ENCODE data around the gene TAF1B.
"Not testable (repeated sequence)": the region's sequence is repeated elsewhere in the genome, so short reads cannot be mapped to it uniquely, and the experiment has no call there.

Gene TAF1B

DNA sequence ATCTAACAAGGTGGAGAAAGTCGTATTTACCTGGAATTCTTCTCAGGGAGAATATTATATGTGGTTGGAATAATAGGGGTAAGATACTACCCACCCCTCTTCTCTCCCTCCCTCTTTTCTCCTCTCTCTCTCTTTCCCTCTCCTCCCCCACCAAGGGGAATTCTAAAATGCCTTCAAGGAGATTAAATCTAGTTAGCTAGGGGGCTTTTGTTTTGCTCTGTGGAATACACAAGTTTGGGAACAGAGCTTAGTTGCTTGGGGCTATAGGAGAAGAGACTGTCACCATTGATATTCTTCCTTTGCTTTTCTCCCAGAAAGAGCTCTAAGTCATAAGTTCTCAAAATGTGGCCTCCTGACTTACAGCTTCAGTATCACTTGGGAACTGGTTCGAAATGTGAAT is 34.5 kb downstream of the TAF1B start:
- FAIRE-seq = no peak
- DNase-seq (ENCODE audit: insufficient read length, low spot score) = no peak

DNA sequence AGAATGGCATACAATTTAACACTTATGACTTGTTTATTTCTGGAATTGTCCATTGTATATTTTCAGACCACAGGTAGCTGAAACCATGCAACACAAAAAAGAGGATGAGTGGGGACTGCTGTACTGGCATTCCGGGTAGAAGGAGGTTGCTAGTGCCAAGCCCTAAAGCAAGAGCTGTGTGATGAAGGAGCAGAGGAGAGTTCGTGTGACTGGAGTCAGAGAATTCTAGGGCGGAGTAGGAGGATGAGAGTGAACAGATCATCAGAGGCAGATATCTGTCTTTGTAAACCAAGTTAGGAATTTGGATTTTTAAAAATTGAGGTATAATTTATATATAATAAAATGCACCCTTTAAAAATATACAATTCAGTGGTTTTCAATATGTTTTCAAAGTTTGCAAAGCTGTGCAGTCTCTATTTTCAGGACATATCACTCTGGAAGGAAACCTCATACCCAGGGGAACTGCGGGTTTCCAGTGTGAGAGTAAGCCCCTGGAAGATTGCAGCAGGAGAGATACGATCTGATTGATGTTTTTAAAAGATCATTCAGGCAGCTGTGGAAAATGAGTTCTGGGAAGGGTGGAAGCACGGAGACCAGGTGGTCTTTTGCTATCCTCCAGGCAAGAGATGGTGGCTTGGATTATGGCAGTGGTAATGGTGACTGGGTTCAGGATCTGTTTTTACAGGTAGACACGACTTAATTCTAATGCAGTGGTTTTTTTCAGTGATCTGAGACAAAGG is 36.4 kb downstream of the TAF1B start:
- DNase-seq (ENCODE audit: insufficient read length, low spot score) = no peak
- no peak for FAIRE-seq

DNA sequence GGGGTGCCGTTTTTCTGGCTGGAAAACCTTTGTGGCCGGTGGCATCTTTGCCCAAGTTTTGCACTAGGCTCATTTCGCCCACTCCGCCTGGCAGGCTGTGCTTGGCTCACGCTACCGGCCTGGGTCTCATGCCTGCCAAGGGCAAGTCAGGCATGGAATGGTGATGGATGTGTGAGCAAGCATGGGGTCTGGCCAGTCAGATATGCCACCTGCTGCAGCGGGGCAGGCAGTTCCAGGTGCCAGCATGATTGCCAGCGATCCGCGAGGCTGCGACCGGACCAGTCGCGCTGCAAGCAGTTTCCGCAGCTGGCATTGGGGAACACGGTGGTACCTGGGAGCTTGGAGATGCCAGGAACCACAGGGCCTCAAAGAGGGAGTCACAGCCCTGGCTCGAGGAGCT is 40.6 kb downstream of the TAF1B start:
- DNase-seq (ENCODE audit: insufficient read length, low spot score) = no peak
- no peak for FAIRE-seq

DNA sequence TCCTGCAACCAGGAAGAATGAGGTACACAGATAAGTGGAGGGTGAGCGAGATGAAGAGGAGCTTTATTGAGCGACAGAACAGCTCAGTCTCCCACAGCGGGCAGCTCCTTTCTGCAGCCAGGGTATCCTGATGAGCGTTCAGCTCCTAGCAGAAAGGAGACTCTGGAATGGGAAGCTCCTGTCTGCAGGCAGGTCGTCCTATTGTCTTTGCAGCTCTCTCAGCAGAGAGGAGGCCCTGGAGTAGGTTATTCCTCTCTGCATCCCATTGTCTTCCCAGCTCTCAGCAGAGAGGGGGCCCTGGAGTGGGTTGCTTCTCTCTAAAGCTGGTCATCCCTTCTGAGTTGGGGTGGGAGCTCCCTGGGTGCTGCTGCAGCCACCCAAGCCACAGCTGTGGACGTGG is 41.2 kb downstream of the TAF1B start:
- DNase-seq (ENCODE audit: insufficient read length, low spot score) = no peak
- FAIRE-seq = no peak

DNA sequence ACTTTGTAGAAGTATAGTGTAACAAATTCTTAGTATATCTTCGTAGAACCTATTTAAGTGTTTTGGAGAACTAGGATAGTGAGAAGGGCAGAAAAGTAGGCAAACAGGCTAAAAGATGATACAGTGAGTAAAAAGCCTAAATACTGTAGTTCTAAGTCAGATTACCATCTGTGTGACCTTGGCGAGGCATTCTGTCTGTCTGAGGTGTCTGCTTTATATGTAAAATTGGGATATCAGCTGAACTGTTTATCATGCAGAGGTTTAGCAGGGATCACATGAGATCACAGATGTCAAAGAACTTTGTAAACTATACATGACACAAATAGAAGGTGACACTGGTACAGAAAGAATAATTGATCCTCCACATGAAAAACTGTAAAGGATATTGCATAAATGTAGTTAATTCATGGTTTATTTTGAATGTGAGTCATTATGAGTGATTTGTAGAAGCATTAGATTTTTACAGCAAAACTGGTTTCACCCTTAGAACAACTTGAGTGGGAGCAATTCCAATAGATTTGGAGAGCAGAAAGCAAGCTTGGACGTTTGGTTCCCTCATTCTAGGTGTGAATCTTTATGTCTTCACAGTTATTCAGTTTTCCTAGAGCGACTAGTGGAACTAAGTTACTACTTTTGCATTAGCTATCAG is 41.9 kb downstream of the TAF1B start:
- DNase-seq (ENCODE audit: insufficient read length, low spot score) (no peak), FAIRE-seq (no peak)

DNA sequence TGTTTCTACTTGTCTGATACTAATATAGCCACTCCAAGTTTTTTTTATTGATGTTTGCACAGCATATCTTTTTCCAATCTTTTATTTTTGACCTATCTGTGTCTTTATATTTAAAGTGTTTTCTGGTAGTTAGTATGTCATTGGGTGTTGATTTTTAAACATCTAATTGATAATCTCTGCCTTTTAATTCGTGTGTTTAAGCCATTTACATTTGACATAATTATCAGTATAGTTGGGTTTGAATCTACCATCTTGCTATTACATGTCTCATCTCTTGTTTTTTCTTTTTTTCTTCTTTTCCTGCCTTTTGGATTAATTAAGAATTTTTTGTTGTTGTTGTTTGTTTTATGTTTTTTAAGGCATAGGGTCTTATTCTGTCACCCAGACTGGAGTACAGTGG is 44.2 kb downstream of the TAF1B start:
- DNase-seq (ENCODE audit: insufficient read length, low spot score) (no peak), FAIRE-seq (no peak)

DNA sequence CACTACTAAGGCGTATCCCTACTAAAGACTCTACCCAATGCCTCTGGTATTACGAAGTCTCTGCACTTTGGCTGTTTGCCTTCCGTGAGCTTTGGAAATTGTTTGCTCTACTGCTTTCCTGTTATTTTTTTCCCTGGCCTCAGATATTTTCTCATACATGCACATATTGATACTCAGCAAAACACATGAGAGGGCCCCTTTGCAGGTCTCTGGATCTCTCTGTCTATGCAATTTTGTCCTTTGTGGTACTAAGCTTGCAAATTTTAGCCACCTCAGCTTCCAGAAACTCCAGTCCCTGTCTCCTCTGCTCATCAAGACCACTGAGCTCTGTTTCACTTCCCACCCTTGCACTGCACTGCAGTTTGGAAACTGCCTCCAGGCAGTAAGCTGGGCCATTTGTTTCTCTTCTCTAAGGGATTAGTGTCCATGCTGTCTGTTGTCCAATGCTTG is 46.6 kb downstream of the TAF1B start:
- FAIRE-seq (no peak), DNase-seq (ENCODE audit: insufficient read length, low spot score) (no peak)

DNA sequence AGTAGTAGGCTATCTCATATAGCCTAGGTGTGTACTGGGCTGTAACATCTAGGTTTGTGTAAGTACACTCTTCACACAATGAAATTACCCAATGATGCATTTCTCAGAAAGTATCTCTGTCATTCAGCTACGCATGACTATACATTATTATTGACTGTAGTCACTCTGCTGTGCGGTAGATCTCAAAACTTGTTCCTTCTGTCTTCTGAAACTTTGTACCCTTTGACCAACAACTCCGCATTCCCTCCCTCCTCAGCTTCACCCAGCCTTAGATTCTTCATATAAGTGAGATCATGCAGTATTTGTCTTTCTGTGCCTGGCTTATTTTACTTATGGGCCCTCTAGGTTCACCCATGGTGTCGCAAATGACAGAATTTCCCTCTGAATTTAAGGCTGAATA is 49.0 kb downstream of the TAF1B start:
- FAIRE-seq (no peak), DNase-seq (ENCODE audit: insufficient read length, low spot score) (no peak)

DNA sequence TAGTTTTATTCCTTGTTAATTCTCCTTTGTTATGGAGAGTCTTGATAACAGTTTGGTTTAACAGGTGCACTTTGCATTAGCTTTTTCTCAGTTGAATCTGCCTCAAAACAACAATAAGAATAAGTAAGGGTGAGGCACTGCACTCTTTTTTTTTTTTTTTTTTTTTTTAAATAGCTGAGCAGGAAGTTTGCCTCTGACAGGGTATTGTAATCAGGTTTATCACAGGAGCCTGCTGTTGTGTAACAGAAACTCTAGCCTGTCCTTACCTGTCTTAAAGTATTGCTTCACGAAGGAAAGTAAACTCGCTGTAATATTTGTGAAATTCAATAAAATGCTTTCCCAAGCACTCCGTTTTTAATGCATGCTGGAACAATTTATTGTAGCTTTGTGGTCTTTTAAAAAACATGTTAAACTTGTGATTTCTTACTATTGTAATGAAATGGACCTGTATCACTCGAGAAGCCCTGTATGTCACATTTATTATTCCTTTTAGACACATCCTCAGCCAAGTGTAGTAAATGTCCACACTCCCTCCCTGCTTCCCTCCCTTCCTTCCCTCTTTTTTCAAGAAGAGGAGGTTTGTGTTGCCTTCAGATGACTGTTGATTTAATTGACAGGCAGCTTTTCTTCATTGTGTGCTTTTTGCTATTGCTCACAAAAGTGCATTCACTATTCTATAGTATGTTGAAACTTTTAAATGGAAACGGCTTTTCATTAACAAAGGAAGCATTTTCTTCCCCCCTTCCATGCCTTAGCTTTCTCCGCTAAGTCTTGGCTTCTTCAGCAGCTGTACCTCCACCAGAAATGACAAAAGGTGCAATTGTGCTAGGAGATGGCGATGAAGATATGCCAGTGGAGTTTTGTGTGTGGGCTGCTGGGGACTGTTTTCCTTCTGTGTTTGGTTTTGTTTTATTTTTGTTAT is 52.7 kb downstream of the TAF1B start:
- DNase-seq (ENCODE audit: insufficient read length, low spot score) (no peak), FAIRE-seq (no peak)

DNA sequence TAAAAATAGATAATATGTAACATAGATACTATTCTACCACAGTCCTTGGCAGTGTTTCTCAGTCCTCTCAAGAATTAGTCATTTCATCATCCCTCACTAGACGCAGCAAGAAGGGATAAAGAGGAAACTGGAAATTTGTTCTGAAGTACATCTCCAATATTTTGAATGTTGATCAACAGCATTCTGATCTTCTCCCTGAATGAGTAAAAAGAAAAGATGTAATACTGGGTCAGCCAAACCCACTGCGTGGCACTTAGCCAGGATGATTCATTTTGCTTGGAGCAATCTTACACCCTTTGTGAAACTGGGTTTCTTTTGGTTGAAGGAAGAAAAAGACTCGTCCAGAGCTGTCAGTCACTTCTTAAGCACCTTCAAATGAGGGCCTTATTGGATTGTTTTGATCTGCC is 54.1 kb downstream of the TAF1B start:
- FAIRE-seq (no peak), DNase-seq (ENCODE audit: insufficient read length, low spot score) (no peak)

DNA sequence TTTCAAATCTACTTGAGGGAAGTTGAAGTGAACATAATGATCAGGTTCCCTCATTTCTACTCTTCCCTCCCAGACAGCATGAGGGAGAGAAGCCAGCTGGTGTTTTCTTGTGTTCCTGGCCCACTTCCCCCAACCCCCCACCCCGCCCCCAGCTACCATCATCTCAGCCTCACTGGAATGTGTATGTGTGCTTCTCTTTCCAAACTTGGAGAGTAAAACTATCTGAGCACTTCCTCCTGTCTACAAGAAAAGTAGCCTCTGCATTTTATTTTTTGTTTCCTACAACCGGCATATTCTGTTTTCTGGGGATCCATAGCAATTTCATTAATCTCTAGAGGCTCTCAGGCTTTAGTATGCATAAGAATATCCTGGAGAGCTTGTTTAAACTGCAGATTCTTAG is 54.6 kb downstream of the TAF1B start:
- peak; percentile 4 for FAIRE-seq

DNA sequence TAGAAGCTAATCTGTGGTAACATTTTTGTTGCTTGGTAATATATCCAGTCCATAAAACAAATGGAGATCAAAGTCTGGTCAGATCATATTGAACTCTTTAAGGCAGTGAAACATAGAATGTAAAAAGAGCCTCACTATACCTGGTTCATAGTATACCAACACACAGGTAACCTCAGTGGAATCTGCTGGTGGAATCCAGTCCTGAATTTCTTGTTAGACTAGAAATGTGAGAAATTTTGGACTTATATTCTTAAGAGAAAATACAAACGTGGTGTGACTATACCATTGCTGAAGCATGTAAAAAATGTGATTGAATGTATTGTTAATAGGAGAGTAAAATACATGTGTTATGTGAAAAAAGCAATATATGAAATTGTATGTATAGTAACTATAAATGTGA is 62.1 kb downstream of the TAF1B start:
- FAIRE-seq = no peak
- DNase-seq (ENCODE audit: insufficient read length, low spot score) = no peak

More for the DNA sequence above, 54.6 kb downstream of the TAF1B start:
- DNase-seq (ENCODE audit: insufficient read length, low spot score) = no peak

DNA sequence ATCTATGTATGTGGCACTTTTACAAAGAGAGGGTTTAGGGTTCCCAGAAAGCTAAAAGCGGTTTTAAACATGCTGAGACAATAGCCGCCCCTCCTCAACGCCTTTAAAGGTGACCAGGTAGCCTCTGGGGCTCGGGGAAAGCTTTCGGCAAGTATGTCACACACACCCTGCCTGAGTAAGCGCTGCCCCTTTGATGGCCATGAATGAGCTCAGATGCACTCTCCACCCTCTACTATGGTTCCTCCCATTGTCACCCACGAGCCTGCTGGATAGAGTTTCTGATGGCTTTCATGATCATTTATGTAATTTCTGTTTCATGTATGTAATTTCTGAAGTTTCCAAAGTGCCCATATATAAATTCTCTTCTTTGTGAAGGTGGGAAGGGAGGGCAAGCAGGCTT is 64.1 kb downstream of the TAF1B start:
- FAIRE-seq (no peak), DNase-seq (ENCODE audit: insufficient read length, low spot score) (no peak)

DNA sequence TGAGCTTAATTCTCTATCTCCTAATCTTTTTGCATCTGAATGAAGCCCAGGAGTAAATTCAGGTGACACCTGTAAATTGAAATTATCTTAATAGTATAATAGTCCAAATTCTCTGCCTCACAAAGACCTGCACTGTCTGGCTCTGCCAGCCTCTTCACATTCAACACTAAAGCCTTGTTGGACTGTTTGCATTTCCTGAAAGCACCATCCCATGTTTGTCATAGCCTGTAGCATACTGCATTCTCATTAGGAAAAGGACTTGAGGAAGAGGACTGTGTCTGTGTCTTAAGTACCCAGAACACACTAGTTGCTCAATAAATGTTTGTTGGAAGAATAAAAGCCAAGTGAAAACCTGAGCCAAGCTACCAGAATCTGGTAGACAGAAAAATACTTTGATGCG is 65.4 kb downstream of the TAF1B start:
- no peak for DNase-seq (ENCODE audit: insufficient read length, low spot score)
- no peak for FAIRE-seq

DNA sequence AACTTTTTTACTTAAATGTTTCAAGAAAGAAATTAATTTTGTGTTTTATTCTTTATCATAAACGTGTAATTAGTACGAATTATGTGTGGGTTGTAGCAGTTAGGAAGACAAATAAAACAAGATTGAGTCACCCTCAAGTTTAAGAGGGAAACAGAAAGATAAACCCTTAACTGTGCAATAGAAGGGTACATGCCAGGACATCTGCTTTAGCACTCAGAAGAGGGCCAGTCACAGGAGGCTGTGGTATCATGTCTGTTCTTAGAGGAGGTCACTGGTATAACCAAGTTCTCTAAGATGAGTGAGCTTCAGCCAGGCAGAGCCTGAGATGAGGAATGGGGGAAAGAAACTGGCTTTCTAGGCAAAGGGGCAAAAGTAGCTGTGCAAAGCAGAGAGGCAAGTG is 65.8 kb downstream of the TAF1B start:
- FAIRE-seq = no peak
- DNase-seq (ENCODE audit: insufficient read length, low spot score) = no peak

DNA sequence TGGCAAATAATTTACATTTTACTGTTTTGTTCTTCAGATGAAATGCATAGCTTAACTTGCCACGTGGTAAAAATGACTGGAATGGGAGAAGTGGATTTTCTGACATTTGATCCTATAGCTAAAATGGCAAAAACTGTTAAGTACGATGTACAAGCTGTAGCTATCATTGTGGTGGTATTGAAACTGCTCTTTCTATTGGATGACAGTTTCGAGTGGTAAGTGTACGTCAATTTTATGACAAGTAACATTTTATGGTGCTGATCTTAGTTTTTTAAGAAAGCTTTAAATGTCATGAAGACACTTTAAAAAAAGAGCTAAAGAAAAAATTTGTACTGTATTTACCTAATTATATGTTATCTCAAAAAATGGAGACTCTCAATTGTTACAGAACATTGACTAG is 67.4 kb downstream of the TAF1B start:
- FAIRE-seq (no peak), DNase-seq (ENCODE audit: insufficient read length, low spot score) (no peak)

DNA sequence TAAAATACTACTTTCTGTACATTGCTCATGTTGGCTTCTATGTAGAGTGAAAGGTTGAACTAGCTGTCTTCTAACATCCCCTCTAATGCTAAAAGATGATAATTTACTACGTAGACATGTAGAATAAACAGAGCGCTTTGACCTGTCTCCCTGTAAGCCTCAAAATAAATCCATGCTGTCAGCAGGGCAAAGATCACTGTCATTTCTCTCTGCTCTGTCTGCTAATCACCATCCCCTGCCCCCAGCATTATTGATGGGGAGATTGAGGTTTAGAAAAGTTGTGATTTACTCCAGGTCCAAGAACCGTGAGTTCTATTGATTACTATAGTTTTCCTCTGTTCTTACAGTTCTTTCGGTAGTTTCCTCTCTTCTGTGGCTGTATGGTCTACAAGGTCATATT is 69.2 kb downstream of the TAF1B start:
- no peak for DNase-seq (ENCODE audit: insufficient read length, low spot score)
- FAIRE-seq = no peak

DNA sequence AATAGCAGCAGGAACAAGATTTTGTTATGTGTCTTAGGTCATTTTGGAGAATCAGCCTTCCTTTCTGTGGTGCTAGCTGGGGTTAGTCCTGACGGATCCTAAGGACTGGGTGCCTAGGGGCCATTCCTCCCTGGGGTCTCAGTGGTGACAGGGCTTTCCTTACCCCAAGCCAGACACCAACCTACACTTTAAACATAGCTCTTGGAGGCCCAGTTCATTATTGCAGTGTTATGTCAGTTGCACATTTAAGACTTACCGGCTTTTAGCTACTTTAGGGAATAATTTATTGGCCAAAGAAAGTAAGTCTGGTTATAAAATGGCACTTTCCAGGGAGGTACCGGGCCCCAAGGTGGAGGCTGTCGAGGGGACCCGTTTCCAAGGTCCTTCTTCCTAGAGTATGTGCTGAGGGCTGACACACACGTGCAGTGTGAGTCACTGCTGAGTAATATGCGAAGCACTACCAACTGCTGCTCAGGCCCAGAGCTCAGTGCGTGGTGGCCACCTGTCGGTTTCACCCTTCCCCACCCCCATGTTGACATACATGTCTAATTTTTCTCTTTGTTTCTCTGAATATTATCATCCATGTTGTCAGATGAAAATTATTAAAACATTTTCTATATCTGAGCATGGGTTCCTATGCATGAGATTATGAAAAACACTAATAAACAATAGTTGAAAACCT is 71.3 kb downstream of the TAF1B start:
- FAIRE-seq (peak; percentile 88), DNase-seq (ENCODE audit: insufficient read length, low spot score) (peak; percentile 36)

DNA sequence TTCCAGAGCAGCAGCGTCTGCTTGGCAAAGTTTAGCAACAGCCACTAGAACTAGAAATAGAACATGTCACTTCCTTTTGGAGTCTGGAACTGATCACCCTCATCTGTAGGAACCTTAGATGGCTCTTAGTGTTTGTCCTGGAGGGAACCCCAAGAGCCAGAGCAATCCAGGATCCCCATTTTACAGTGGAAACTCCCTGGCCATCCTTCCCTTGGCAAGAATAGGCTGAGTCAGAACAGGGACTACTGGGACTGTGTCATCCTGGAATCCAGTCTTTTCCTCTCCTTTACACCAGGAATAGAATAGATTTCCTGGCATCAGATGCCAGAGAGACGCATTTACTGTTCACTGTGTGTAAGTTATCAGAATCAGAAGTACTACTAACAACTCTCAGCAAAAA is 75.0 kb downstream of the TAF1B start:
- DNase-seq (ENCODE audit: insufficient read length, low spot score) (no peak), FAIRE-seq (no peak)

DNA sequence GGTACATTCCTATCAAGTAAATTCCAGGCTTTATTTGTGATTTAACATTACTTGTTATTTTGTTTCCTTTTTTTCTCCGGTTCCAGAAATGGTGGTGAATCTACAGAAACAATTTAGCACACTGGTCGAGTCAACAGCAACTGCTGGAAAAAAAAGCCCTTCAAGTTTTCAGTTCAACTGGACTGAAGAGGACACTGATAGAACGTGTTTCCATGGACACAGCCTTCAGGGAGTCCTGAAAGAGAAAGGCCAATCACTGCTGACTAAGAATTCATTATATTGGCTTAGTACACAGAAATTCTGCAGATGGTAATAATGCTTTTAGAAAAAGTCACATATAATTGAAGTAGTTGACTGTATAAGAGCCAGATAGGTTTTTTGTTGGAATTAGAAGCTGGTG is 76.2 kb downstream of the TAF1B start:
- DNase-seq (ENCODE audit: insufficient read length, low spot score) = no peak
- FAIRE-seq = no peak

DNA sequence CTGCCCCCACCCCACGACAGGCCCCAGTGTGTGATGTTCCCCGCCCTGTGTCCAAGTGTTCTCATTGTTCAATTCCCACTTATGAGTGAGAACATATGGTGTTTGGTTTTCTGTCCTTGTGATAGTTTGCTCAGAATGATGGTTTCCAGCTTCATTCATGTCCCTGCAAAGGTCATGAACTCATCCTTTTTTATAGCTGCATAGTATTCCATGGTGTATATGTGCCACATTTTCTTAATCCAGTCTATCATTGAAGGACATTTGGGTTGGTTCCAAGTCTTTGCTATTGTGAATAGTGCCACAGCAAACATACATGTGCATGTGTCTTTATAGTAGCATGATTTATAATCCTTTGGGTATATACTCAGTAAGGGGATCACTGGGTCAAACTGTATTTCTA is 83.7 kb downstream of the TAF1B start:
- FAIRE-seq; DNase-seq (ENCODE audit: insufficient read length, low spot score): not testable (repeated sequence)

Measured in GM19239 (cell line).